H7 (cell line): ENCODE results near the gene ISYNA1. TPM values are rescaled to one million over a fixed set of nuclear protein-coding genes. Genes with fewer than 3 reads are reported as not detected.

Source experiments
- DNase-seq: peaks from one replicate; pipeline ENCODE4 v3.0.0; 2012
- H3K27me3 ChIP-seq: 2 replicates; pipeline ENCODE4 v1.6.0; 2011; ENCODE audit warnings: mild to moderate bottlenecking, low read length; ENCODE audit not compliant: control insufficient read depth, insufficient read depth
- H3K36me3 ChIP-seq: replicated peaks from 2 replicates; pipeline ENCODE4 v1.5.1; 2011; ENCODE audit warnings: low read length; ENCODE audit not compliant: control insufficient read depth, insufficient read depth
- H3K4me3 ChIP-seq: 2 replicates; pipeline ENCODE4 v1.5.1; 2011; ENCODE audit warnings: low read depth, mild to moderate bottlenecking, control low read depth, low read length, moderate library complexity; ENCODE audit not compliant: insufficient read depth
- total RNA-seq: library from RNA; depleted of rRNA; stranded (reverse); fragments of >200 nt; shearing (Covaris generic); gene quantifications from 2 replicates; pipeline ENCODE4 v1.2.3, GENCODE V29; 2014; rRNA removed

ISYNA1 gene
- total RNA-seq: 183 and 212 TPM in 2 replicates

DNA sequence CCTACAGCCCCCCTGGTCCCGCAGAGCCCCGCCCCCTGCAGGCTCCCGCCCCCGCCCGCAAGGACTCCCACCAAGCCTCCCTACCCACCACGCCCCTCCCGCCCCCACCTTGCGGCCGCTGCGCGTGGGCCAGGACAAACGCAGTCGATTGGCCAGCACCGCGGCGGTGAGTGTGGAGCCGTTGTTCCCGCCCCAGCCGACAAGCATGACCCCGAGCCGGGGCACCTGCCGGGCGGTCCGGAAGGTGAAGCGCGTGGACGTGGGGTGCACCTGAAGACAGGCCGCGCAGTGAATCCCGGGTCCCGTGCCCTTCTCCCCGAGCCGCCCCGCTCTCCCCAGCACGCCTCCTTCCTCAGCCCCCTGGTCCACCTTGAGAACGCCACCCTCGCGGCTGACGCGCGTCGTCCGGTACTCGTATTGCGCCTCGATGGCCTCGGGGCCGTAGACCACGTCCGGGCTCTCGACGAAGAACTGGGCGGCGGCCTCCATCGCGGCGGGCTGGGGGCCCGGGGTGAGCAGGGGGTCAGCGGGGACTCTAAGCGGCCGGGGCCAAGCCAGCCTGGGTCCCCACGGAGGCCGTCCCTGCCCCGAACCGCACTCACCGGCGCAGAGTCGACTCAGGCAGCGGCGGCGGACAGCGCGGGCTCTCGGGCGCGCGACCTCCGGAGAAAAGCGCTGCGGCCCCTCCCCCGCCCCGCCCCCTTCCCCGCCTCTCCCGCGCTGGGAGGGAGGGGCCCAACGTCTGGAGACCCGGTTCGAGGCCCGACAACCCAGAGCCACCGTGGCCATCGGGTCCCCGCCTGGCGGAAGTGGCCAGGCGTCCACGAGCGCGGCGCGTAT, at the start of gene ISYNA1:
Gene ISYNA1 (minus strand): TSS at position 643 of the 840 bp plus-strand sequence. CDS start 154 bp downstream, at position 489.
- Histone ChIP-seq H3K36me3 (peaks cover 9% of the 10 kb centered on the region), H3K4me3 (peak within 1 kb of the TSS; percentile 97), H3K27me3 (no peaks in the 10 kb centered on the region)
- DNase-seq: peak; percentile 97

DNA sequence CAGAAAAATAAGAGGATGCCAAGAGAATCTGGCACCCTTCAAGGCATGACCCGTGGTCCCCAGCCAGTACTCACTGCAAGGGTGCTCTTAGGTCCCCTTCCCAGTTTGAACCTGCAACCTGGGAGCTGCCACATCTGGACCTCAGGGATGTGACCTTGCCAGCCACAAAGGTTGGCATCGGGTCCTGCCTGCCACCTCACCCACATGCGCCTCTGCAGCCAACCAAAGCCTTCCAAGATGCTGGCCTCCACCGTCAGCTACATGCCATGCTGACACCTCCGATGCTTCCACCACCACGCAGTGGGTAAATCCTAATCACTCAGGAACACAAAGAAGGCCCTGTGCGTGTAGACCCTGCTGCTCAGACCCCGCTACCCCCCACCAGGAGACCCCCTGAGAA, 48.8 kb upstream of the ISYNA1 start:
- DNase-seq: no peak
- no peaks in the 10 kb centered on the region for H3K36me3 ChIP-seq
- H3K4me3 ChIP-seq: no peak overlapping the region
- no peaks in the 10 kb centered on the region for H3K27me3 ChIP-seq

DNA sequence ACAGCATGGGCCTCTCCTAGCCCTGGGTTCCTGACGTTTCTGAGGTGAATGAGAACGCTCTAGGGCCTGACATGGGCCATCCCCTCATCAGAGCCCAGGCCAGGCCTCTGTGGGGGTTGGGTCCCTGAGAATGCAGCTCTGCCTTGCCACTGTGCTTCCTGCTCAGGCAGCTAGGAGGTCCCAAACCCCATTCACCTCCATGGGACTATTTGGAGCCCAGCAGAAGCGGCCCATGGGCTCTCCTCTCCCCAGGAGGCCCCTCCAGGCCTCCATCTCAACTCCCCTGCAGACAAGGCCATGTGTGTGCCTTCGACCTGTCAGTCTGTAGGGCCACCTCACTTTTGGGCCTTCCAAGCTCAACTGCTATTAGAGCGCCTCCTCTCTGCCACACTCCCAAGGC, 47.1 kb upstream of the ISYNA1 start:
- Histone ChIP-seq H3K36me3 (no peaks in the 10 kb centered on the region), H3K27me3 (no peaks in the 10 kb centered on the region), H3K4me3 (no peak overlapping the region)
- no peak for DNase-seq

DNA sequence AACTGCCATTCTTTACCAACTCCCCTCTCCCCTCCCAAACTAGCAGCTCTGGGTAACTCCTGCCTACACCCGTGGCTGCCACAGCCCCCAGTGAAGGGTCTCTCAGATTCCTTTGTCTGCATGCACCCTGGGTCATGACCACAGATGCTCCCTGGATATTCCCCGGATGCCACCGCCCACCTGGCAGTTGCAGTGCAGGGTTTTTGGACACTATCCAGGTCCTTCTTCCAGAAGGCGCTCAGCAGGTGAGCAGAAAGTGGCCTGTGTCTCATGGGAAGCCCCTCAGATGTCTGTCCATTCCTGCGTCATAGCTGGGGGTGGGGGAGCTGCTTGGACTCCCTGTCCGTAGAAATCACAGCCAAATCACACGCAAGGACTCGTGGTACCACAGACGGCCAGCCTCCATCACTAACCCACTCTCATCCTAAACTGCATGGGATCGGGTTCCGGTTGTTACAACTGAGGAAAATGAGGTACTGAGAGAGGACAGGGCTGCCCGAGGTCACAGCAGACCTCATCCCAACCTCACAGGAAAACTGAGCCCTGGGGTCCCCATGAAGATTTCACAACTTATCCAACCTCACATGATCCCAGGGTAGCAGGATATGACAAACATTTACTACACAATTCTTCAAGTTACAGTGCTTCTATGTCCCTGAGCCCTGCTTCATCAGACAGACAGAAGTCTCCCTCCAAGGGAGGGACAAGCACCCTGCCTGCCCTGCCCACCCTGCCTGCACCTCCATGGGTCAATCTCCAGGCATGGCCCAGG, 45.4 kb upstream of the ISYNA1 start:
- no peaks in the 10 kb centered on the region for H3K27me3 ChIP-seq
- H3K4me3 ChIP-seq: no peak overlapping the region
- H3K36me3 ChIP-seq: no peaks in the 10 kb centered on the region
- no peak for DNase-seq

DNA sequence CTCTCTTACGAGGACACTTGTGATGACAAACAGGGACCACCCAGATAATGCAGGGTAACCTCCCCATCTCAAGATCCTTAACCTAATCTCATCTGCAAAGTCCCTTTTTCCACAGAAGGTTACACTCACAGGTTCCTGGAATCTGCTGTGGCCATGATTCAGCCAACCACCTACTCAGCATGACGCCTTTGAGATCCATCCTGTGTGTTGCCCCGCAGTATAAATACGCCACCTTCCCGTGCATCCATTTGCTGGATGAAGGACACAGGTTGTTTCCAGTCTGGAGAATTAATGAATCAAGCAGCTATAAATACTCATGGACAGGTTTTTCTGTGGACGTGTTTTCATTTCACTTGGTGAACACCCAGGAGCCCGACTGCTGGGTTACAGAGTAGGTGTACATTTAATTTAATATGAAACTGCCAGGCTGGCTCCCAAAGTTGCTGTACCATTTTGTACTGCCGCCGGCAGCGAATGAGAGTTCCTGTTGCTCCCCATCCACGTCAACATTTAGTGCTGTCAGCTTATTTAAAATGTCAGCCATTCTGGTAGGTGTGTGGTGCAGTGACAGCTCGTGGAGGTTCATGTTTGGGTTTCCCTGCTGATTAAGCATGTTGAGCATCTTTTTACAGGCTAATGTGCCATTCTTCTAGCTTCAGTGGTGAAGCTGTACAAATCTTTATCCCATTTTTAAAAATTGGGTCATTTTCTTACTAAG, 43.7 kb upstream of the ISYNA1 start:
- H3K4me3 ChIP-seq: no peak overlapping the region
- H3K36me3 ChIP-seq: no peaks in the 10 kb centered on the region
- DNase-seq: no peak
- no peaks in the 10 kb centered on the region for H3K27me3 ChIP-seq

DNA sequence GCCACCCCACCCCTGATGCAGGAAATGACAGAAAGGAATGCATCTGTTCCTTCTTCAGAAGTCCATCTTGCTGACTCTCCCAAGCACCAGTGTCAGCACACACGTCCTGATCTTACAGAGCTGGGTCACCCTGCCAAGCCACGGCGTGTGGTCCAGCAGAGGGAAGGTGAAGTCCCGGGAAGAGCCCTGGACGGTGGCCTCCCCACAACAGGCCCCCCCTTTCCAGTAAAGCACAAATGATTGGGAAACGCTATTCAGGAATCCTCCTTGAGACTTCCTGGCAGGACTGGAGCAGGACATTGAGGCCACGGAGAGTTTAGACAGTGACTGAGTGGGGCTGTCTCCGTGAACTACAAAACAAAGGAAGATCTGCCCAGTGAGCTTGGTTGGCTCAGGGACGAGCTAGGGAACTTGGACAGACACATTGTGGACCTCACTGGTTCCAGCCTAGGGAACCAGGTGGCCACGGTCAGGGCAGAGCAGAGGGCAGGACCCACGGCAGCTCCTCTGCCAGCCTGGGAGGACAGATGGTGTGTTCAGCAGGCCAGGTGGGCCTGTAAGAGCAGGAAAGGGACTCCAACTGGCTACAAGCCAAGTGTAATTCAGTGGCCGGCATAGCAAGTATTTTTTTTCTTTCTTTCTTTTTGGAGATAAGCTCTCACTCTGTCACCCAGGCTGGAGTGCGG, 42.2 kb upstream of the ISYNA1 start:
- no peaks in the 10 kb centered on the region for H3K27me3 ChIP-seq
- H3K36me3 ChIP-seq: no peaks in the 10 kb centered on the region
- no peak overlapping the region for H3K4me3 ChIP-seq
- DNase-seq: no peak

DNA sequence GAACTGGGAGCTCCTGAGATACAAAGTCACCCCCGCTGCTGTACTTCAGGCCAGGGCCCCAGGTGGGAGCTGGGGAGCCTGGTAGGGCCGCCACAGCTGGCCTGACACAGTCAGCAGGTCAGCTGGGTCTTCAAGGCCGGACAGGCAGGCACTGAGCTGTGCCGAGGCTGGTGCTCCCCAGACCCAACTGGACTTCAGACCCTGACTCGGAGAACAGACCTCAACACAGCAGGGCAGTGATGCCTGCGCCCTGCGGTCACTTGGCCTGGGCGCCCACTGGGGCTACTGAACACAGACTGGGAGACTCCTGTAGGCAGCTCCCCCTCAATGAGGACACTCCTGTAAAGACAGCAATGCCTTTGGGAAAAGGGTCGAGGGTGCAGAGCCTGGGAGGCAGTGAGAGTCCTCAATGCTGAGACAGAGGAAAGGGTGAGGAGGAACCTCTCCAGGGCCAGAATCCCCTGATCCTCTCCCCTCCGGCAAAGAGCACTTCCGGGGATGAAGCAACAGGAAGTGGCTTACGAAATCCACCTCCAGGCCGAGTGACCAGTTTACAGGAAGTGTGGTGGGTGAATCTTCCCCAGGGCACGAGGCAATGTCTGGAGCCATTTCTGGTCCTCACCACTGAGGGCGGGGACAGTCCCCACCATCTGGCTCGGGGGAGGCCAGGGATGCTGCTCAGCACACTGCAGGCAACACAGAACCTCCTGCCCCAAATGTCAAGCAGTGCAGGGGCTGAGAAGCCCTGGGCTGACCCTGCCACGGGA, 40.8 kb upstream of the ISYNA1 start:
- H3K36me3 ChIP-seq: no peaks in the 10 kb centered on the region
- DNase-seq: no peak
- H3K27me3 ChIP-seq: no peaks in the 10 kb centered on the region
- H3K4me3 ChIP-seq: no peak overlapping the region

DNA sequence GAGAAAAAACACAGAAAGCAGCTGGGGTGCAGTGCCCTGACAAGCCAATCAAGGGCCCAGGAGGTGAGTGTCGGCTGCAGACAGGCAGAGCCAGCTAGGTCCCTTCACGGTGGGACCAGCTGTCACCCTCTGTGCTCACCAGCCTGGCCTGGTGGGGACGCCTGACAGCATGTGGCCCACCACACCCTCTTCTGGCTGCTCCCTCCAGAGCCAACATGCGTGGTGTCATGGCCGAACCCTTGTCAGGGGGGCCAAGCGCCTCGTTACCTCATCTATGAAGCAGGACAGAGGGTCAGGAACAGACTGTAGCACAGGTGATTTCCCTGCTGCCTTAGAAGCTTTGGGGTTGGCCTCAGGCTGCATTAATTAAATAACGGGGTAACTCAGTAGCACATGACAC, 40.0 kb upstream of the ISYNA1 start:
- Histone ChIP-seq H3K27me3 (no peaks in the 10 kb centered on the region), H3K36me3 (no peaks in the 10 kb centered on the region), H3K4me3 (no peak overlapping the region)
- no peak for DNase-seq

DNA sequence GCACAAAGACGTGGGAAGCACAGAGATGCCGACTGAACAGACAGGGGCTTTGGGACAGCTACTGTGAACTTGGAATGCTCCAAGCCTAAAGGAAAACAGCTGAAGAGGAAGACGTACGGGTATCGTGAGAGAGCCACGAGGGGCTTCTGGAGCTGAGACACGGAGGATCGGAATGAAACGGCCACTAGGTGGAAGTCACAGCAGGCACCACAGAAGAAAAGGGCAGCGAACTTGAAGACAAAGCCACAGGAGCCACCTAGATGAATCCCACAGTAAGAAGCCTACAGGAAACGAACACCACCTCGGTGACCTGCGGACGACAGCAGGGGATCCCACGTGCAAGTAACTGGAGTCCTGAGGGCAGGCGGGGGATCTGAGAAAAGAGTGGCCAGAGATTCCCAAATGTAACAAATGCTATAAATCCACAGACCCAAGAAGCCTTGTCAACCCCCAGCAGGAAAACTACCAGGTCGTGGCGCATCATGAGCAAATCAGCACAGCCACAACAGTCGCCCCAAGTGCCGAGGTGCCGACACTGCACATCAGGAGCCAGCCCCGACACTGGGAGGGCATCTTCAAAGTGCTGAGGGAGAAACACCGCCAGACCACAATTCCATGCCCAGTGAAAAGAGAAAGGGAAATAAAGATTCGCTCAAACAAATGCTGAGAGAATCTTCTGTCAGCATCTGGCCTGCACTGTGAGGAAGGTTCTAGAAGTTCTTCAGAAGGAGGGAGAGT, 39.3 kb upstream of the ISYNA1 start:
- Histone ChIP-seq H3K36me3 (no peaks in the 10 kb centered on the region), H3K4me3 (no peak overlapping the region), H3K27me3 (no peaks in the 10 kb centered on the region)
- no peak for DNase-seq

DNA sequence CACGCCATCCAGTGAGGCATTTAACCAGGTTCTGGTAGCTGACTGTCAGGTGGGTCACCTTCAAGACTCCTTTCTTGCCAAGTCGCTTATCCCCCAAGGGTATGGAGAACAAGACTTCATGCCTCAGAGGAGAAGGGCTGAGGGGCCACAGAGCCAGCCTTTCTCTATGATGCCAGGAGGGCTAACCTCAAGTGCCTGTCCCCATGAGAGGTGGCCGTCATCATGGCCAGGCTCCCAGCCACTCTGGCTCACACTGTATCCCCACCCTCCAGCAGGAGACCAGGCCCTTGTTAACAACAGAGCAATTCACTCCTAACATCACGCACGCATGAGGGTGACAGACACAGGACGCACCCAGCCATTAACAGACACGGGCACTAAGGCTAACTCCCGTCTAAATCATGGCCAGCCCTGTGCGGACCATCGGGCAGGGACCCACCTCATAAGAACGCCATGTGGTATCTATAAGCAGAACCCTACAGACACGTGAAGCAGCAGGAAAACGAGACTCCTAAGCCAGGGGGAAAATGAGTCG, 38.6 kb upstream of the ISYNA1 start:
- no peak for DNase-seq
- H3K36me3 ChIP-seq: no peaks in the 10 kb centered on the region

DNA sequence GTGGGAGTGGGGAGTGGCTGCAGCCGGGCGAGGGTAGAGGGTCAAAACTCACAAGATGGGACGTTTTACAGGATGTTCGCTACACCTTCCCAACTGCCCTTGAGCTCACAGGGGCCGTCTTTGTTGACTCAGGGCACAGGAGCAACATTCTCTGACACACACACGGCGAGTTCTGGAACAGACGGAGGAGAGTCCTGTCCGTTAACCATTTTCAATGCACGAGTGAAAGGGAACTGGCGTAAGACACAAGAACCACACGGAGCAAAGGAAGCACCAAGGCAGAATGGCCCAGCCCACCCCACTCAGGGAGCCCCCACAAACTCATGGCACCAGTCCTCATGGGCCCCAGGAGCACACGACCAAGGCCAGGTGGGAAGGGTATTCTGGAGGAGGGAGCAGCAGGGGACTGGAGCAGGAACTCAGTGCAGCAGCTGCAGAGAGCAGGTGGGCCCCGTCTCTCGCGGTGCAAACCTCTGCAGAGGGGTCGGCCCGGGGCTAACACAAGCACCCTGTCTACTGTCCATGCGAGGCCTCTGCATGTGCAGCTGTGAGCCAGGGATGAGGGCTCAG, 37.9 kb upstream of the ISYNA1 start:
- no peaks in the 10 kb centered on the region for H3K27me3 ChIP-seq
- H3K4me3 ChIP-seq: no peak overlapping the region
- H3K36me3 ChIP-seq: no peaks in the 10 kb centered on the region
- peak; percentile 60 for DNase-seq

More for the DNA sequence above, 38.6 kb upstream of the ISYNA1 start:
- Histone ChIP-seq H3K27me3 (no peaks in the 10 kb centered on the region), H3K4me3 (no peak overlapping the region)

DNA sequence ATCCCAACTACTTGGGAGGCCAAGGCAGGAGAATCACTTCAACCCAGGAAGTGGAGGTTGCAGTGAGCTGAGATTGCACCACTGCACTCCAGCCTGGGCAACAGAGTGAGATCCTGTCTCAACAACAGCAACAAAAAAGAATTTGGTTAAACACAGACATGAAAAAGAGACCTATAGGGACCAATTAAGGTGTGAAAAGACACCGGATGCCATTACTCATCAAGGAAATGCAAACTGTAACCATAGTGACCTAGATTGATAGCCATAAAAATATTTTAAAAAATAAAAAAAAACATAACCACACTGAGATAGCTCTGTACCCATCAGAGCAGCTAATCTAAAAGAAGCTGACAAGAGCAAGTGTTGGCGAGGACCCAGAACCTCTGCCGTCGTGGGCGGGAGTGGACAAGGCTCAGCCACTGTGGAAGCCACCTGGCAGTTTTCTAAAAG, 37.1 kb upstream of the ISYNA1 start:
- H3K27me3 ChIP-seq: no peaks in the 10 kb centered on the region
- H3K36me3 ChIP-seq: no peaks in the 10 kb centered on the region
- H3K4me3 ChIP-seq: no peak overlapping the region
- DNase-seq: no peak
